Measurements from ENCODE around the gene ECHDC1.

- TF ChIP-seq CTCF (IDR thresholded peaks at IDR 0.05; ENCODE audit: borderline replicate concordance, extremely low read depth, low read length, poor library complexity, severe bottlenecking) (no peak), EZH2 (IDR thresholded peaks at IDR 0.05; ENCODE audit: borderline replicate concordance, low read depth, low read length, severe bottlenecking) (no peak)
Measured at GRCh38 chr6:127352524-127352923, 9.1 kb upstream of the ECHDC1 start.

Measured in DND-41 (cell line).